ENCODE measurements around the gene SERTAD3.

Gene SERTAD3

DNA sequence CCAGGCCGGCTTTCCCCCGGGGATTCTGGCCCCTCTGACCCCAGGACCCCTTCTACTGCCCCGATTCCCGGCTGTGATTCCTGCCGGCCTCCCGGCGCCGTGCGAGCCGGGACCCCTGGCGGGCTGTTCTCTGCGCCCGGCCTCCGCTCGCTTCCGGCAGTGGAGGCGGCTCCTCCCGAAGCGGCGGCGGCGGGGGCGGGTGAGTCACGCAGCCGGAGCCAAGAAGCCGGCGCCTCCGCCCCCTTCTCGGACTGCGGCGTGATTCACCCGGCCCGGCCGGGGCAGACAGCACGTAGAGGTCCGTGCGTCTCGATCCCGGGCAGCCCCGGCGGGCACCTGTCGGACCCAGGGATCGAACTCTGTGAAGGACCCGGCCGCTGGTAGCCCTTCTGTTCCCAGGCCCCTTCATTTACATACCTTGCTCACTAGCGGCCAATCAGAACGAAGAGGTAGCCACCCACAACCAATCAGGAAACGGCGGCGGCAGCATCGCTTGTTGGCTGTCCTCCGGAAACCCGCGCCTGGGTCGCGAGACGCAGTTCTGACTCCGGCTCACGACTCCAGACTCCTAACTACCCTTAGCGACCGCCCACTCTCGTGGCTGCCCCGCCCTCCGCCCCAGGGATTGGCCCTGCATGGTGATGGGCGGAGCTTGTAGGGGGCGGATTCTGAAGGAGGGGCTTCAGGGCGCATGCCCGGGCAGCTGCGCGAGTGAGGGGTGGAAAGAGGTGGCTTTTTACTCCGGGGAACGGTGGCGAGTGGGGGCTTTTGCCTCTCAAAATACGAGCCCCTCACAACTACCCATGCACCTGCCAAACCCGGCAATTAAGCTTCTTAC lies 18.5 kb downstream of the SERTAD3 start, which contains the start of gene SERTAD1:
TSS of gene SERTAD1 (minus strand) at position 543 of the 838 bp plus-strand sequence. CDS start 2,446 bp downstream, outside the sequence.
- peak; percentile 100 for DNase-seq (ENCODE audit: low read depth in 2 of 2)

DNA sequence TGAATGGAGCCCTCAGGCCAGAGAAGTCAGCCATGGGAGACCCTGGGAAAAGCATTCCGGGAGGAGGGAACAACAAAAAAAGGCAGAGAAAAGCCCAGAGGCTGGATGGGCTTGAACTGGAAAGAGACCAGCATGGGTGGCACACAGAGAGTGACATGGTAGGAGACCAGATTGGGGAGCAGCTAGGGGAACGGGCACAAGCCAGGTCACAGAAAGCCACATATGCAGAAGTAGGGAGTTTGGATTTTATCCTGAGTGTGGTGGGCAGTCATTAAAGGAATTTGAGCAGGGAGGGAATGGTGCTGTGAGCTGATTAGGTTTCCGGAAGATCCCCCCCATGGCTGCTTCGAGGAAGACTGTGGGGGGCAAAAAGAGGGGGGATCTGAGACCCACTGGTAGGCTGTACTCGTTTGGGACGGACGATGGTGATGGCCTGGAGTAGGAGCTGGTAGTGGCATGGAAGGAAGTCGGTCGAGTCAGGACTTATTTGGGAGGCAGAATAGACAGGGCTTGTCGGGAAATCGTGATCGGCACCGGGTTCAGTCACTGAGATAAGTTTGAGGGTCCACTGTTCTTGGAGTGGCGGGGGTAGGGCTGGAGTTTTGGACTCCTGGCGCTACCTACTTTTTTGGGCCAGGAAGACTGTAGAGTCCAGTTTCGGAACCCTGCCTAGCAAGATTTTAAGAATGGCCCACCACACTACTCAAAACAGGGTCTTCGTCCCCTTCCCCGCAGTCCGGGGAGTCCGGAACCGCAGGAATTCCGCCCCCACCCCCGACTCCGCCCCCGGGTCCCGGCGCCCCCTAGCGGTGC lies 19.3 kb downstream of the SERTAD3 start:
- no peak for DNase-seq (ENCODE audit: low read depth in 2 of 2)

GRCh38 chr19:40423938-40424337 lies 20.2 kb downstream of the SERTAD3 start:
- no peak for DNase-seq (ENCODE audit: low read depth in 2 of 2)

GRCh38 chr19:40422748-40423566 lies 21.2 kb downstream of the SERTAD3 start:
- DNase-seq (ENCODE audit: low read depth in 2 of 2), result no peak

DNA sequence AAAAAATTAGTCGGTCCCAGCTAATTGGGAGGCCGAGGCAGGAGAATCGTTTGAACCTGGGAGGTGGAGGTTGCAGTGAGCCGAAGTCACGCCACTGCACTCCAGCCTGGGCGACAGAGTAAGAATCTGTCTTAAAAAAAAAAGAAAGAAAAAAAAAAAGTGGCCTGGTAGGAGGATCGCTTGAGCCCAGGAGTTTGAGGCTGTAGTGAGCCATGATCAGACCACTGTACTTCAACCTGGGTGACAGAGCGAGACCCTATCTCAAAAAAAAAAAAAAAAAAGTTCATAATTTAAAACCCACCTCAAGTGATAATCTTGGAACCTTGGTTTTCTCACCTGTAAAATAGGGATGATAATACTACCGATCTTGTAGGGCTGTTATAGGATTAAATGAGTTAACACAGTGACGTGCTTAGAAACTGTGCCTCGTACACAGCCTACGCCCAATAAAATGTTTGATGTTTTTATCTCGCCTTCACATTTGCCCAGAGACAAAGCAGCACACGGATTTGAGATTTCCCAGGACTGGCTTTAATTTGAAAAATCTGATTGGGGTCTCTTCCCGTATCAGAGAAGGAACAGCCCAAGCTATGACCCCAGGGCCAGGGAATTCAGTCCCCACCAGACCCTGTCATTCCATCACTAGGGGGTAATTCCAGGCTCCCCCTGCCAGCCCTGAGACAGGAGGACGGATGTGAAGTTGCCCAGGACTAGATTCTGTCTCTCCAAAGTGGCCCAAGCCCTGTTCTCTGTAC lies 22.0 kb downstream of the SERTAD3 start:
- no peak for DNase-seq (ENCODE audit: low read depth in 2 of 2)

DNA sequence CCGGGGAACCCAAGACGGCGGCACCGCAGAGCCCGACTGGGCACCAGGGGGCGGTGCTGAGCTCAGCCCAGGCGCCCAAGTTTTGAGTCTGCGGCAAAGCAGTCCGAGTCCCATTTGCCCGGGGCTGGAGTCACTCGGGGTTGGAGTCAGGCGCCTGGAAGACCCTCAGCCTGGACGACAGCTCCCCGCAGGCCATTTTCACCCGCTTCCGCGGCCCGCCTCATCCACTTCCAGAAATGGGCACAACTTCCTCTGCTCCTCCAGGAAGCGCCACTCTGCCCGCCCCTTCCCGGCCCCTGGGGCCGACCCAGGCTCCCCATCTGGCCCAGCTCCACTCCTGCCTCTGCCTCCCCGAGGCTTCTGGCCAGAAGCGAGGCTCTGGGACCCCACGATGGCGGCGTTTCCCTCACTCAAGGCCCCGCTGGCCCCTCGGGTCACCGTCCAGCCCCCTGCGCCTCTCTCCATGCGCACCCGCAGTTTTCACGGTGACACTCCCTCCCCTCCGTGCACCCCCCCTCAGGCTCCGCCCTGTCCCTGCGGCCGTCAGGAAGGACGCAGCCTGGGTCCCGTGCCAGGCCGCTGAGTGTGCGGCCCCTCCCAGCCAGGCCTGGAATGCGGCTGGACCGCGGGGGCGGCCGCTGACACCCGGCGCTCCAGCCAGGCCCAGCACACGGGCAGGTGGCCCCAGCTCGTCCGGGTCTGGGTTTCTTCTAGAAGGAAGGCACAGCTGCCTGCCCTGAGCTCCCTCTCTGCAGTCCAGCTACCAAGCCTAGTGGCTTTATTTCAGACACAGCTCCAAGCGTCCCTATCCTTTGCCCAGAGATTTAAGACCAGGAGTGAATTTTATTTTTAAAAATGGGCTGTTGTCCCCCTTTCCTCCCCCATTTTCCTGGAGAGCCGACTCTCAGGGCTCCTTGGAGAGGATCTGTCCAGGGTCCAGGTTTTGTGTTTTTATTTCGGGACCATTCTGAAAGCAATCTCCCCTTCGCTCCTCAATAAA lies 23.1 kb downstream of the SERTAD3 start:
- DNase-seq (ENCODE audit: low read depth in 2 of 2), result peak; percentile 51 to 60

- no peak for DNase-seq (ENCODE audit: low read depth in 2 of 2)
Measured at GRCh38 chr19:40420451-40420765, 23.7 kb downstream of the SERTAD3 start.

DNA sequence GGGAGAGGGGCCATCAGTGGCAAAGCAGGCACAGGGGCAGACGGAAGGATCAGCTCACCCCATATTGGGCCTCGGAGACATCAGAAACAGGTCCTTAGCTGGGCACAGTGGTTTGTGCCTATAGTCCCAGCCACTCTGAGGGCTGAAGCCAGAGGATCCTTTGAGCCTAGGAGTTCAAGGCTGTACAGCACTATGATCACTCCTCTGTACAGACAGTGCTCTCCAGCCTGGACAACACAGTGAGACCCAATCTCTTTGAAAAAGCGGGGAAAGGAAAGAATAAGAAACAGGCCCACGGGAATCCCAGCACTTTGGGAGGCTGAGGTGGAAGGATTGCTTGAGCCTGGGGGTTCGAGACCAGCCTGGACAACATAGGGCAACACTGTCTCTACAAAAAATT lies 24.4 kb downstream of the SERTAD3 start:
- DNase-seq (ENCODE audit: low read depth in 2 of 2), result no peak

GRCh38 chr19:40419066-40419612 lies 25.0 kb downstream of the SERTAD3 start:
- DNase-seq (ENCODE audit: low read depth in 2 of 2), result no peak

- no peak for DNase-seq (ENCODE audit: low read depth in 2 of 2)
Measured at GRCh38 chr19:40418040-40418439, 26.1 kb downstream of the SERTAD3 start.

DNA sequence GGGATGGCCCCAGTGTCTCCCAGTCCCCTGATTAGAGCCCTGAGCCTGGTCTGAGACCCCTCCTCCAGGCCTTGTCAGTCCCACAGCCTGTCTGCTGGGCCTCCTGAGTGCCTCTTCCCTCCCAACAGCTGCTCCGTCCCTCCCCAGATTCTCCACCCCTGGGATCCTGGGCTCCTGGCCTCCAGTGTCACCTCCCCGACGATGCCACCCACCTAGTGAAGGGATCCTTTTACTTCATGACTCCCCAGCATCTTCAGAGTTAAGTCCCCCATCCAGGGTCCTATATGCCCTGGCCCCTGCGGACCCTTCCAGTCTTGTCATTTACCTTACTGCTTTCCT lies 26.5 kb downstream of the SERTAD3 start:
- no peak for DNase-seq (ENCODE audit: low read depth in 2 of 2)

- DNase-seq (ENCODE audit: low read depth in 2 of 2), result no peak
Measured at GRCh38 chr19:40416918-40417642, 27.1 kb downstream of the SERTAD3 start.

- no peak for DNase-seq (ENCODE audit: low read depth in 2 of 2)
Measured at GRCh38 chr19:40415768-40416167, 28.4 kb downstream of the SERTAD3 start.

DNA sequence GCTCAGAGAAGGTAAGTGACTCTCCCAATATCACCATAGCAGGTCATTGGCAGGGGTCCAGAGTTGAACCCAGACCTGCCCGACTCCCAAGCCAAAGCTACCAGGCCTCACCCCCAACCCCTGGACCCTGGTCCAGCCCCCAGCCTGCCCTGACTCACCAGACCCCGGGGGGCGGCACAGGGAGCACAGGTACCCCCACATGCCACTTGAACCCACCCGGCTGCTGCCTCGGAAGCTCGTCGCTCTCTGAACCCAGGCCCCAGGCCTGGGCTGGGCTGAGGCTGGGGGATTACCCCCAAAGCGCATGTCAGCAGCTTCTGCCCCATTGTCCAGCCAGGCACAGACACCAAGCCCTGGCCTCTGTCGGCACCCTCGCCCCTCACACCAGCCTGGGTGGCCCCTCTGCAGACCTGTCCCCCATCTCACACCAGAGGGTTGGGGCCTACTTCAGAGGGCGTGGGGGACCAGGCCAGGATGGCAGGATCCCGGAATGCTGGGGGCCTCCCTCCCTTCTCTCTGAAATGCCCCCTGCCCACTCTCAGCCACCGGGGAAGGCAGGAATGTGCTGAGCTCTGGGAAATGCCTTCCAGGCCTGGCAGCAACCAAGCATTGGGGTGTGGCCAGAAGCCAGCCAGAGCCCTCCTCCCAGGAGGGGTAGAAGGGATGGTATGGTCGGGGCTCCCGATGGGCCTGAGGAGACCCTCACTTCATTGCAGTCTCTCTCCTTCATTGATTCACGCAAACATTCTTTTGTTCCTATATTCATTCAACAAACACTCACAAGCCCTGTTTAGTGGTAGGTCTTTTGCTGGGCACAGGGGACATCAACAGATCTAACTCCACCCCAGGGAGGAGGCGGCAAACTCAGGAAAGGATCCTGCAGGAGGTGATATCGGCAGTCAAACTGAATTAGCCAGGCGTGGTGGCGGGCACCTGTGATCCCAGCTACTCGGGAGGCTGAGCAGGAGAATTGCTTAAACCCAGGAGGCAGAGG lies 29.3 kb downstream of the SERTAD3 start:
- DNase-seq (ENCODE audit: low read depth in 2 of 2), result no peak

DNA sequence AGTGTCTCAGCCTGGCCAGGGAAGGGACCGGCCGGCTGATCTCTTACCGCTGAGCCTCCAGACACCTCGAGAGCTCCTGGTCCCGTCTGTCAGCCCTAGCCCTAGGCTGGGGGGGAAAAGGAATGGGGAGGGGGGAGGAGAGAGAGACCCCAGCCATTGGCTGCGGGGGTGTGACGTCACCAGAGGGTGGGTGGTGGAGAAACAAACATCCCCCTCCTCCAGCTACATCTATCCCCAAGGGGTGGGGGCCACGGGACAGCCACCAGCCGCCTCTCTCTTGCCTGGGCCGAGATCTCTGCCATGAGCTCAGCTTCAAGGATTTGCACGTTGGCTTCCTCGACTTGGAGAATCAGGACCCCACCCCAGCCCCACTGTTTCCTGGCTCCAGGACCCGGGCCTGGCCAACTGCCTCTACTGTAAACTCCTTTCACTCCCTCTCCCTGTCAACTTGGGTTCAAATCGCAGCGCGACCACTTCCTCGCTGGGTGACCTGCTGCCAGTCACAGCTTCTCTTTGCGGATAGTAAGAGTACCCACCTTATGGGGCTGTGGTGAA lies 30.8 kb downstream of the SERTAD3 start, which contains the start of gene PRX:
TSS of gene PRX (minus strand) at position 88 of the 555 bp plus-strand sequence. CDS start 5,446 bp downstream, outside the sequence.
- DNase-seq (ENCODE audit: low read depth in 2 of 2), result no peak

- no peak for DNase-seq (ENCODE audit: low read depth in 2 of 2)
Measured at GRCh38 chr19:40412866-40413265, 31.3 kb downstream of the SERTAD3 start.

GRCh38 chr19:40411958-40412499 lies 32.1 kb downstream of the SERTAD3 start:
- no peak for DNase-seq (ENCODE audit: low read depth in 2 of 2)

All from stimulated activated CD8-positive, alpha-beta memory T cell treated with anti-CD3 and anti-CD28 coated beads, Interleukin-15, amount 100 ng/mL, for 48 hours (primary cell).